ENCODE results near the gene ORAI3. TPM values are rescaled to one million over a fixed set of nuclear protein-coding genes. Genes with fewer than 3 reads are reported as not detected.

The ORAI3 gene
- total and polyA plus RNA-seq, 2 of the 13 experiments (the other 11 are each of a cell fraction or from before 2014, with no cell fraction given): 11.4 to 32.0 TPM

DNA sequence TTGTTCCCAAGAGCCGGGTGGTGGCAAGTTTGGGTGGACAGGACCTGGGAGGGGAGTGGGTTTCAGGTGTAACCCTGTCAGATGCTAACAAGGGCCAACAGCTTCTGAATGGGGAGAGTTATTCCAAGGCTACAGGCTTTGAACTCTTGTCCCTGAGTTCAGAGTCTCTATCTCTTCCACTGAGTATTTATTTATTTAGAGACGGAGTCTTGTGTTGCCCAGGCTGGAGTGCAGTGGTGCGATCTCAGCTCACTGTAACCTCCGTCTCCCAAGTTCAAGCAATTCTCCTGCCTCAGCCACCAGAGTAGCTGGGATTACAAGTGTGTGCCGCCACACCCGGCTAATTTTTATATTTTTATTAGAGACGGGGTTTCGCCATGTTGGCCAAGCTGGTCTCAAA, 6.1 kb downstream of the ORAI3 start (continued):
- TF ChIP-seq, protein P1, sequence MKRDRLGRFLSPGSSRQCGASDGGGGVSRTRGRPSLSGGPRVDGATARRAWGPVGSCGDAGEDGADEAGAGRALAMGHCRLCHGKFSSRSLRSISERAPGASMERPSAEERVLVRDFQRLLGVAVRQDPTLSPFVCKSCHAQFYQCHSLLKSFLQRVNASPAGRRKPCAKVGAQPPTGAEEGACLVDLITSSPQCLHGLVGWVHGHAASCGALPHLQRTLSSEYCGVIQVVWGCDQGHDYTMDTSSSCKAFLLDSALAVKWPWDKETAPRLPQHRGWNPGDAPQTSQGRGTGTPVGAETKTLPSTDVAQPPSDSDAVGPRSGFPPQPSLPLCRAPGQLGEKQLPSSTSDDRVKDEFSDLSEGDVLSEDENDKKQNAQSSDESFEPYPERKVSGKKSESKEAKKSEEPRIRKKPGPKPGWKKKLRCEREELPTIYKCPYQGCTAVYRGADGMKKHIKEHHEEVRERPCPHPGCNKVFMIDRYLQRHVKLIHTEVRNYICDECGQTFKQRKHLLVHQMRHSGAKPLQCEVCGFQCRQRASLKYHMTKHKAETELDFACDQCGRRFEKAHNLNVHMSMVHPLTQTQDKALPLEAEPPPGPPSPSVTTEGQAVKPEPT (CRISPR knock-in tag; IDR thresholded peaks at IDR 0.05; ENCODE audit: low read depth): 0 out of 2 replicates have a peak, but pooled peaks have one; percentile 29
- TF ChIP-seq SNAI1 (CRISPR knock-in tag; IDR thresholded peaks at IDR 0.05; ENCODE audit: borderline replicate concordance): no peak
- no peak for TF ChIP-seq GABPA (IDR thresholded peaks at IDR 0.05; ENCODE audit: low read depth, low read length)
- peak; percentile 40; the same call in 1 of the 2 replicates for TF ChIP-seq GABPA (CRISPR knock-in tag; IDR thresholded peaks at IDR 0.05; ENCODE audit: low read depth)
- TF ChIP-seq NCOR1 (IDR thresholded peaks at IDR 0.05; ENCODE audit: borderline replicate concordance, low read length): peak; percentile 85
- no peak for TF ChIP-seq ZBTB42 (CRISPR knock-in tag; IDR thresholded peaks at IDR 0.05)
- TF ChIP-seq ZNF605 (CRISPR knock-in tag; IDR thresholded peaks at IDR 0.05): peak; percentile 17; the same call in 1 of the 2 replicates
- no peak for TF ChIP-seq NFE2L1 (CRISPR knock-in tag; IDR thresholded peaks at IDR 0.05; ENCODE audit: borderline replicate concordance)
- TF ChIP-seq FOSL2 (CRISPR knock-in tag; IDR thresholded peaks at IDR 0.05): 0 out of 2 replicates have a peak, but pooled peaks have one; percentile 14
- no peak for TF ChIP-seq KLF15 (CRISPR knock-in tag; IDR thresholded peaks at IDR 0.05; ENCODE audit: borderline replicate concordance)
- 0 out of 2 replicates have a peak, but pooled peaks have one; percentile 12 for TF ChIP-seq RCOR2 (CRISPR knock-in tag; IDR thresholded peaks at IDR 0.05)
- TF ChIP-seq, protein P2, sequence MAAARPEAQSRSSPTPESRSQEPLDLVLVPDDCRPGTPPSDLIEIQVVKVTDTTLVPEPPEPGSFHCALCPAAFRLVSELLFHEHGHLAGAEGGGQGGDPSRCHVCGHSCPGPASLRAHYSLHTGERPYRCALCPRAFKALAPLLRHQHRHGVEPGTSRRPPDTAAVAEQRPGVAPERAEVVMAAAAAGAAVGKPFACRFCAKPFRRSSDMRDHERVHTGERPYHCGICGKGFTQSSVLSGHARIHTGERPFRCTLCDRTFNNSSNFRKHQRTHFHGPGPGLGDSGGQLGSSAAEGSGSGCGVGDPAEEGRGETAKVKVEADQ (CRISPR knock-in tag; IDR thresholded peaks at IDR 0.05; ENCODE audit: borderline replicate concordance): no peak
- TF ChIP-seq, protein P3, sequence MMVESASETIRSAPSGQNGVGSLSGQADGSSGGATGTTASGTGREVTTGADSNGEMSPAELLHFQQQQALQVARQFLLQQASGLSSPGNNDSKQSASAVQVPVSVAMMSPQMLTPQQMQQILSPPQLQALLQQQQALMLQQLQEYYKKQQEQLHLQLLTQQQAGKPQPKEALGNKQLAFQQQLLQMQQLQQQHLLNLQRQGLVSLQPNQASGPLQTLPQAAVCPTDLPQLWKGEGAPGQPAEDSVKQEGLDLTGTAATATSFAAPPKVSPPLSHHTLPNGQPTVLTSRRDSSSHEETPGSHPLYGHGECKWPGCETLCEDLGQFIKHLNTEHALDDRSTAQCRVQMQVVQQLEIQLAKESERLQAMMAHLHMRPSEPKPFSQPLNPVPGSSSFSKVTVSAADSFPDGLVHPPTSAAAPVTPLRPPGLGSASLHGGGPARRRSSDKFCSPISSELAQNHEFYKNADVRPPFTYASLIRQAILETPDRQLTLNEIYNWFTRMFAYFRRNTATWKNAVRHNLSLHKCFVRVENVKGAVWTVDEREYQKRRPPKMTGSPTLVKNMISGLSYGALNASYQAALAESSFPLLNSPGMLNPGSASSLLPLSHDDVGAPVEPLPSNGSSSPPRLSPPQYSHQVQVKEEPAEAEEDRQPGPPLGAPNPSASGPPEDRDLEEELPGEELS (CRISPR knock-in tag; IDR thresholded peaks at IDR 0.05): 0 out of 2 replicates have a peak, but pooled peaks have one; percentile 42
- TF ChIP-seq SKIL (CRISPR knock-in tag; IDR thresholded peaks at IDR 0.05; ENCODE audit: borderline replicate concordance): no peak
- no peak for TF ChIP-seq WIZ (CRISPR knock-in tag; IDR thresholded peaks at IDR 0.05)
- TF ChIP-seq GMEB2 (CRISPR knock-in tag; IDR thresholded peaks at IDR 0.05; ENCODE audit: low read depth): no peak
- TF ChIP-seq ZNF431 (CRISPR knock-in tag; IDR thresholded peaks at IDR 0.05; ENCODE audit: borderline replicate concordance, low read depth): 0 out of 2 replicates have a peak, but pooled peaks have one; percentile 22
- TF ChIP-seq RFXANK (CRISPR knock-in tag; IDR thresholded peaks at IDR 0.05): no peak
- TF ChIP-seq ZNF709 (CRISPR knock-in tag; IDR thresholded peaks at IDR 0.05): no peak
- TF ChIP-seq, protein P4, sequence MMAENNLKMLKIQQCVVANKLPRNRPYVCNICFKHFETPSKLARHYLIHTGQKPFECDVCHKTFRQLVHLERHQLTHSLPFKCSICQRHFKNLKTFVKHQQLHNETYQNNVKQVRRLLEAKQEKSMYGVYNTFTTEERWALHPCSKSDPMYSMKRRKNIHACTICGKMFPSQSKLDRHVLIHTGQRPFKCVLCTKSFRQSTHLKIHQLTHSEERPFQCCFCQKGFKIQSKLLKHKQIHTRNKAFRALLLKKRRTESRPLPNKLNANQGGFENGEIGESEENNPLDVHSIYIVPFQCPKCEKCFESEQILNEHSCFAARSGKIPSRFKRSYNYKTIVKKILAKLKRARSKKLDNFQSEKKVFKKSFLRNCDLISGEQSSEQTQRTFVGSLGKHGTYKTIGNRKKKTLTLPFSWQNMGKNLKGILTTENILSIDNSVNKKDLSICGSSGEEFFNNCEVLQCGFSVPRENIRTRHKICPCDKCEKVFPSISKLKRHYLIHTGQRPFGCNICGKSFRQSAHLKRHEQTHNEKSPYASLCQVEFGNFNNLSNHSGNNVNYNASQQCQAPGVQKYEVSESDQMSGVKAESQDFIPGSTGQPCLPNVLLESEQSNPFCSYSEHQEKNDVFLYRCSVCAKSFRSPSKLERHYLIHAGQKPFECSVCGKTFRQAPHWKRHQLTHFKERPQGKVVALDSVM (CRISPR knock-in tag; IDR thresholded peaks at IDR 0.05): no peak
